ENCODE results near the gene VMAC. TPM values are rescaled to one million over a fixed set of nuclear protein-coding genes. Genes with fewer than 3 reads are reported as not detected.

VMAC gene
- total and polyA plus RNA-seq, 9 donors: 3.4 to 8.5 (median 6.4) TPM

DNA sequence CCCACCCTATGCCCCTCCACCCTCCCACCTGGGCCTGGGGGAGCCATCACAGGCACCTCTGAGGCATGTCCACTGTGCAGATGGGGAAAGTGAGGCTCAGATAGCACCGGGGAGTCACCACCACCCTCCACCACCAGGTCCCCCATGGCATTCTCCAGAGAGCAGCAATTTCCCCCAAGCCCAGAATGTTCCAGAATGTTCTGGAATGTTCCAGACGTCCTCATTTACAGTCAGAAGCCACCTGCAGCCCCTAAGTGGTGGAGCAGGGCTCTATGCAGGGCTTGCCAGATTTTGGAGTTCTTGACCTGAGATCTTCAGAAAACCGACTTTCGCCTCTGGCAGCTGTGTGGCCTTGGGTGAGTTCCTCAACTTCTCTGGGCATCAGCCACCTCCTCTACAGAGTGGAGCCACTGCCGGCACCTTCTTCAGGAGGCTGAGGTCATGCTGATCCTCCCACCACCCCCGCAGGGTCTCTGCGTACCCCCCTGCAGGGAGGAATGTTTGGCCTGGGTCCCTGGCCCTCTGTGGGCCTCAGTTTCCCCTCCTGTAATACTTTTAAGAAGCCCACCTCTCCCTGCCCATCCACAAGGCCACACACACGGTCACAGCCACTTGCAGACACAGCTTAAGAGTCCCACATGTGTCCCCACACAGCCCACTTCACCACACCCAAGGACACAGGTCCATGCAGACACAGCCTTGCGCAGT is 40.5 kb upstream of the VMAC start:
- Histone ChIP-seq H3K9me3 (no peaks in the 10 kb centered on the region), H3K36me3 (no peaks in the 10 kb centered on the region), H3K4me3 (no peak overlapping the region), H3K4me1 (ENCODE audit: insufficient read depth) (no peaks in the 10 kb centered on the region), H3K27ac (no peak overlapping the region), H3K27me3 (no peaks in the 10 kb centered on the region)
- DNase-seq: no peak
- intact Hi-C loops (cut with DNase I): no loop called here
- TF ChIP-seq EP300 (IDR thresholded peaks at IDR 0.05) (no peak), CTCF (IDR thresholded peaks at IDR 0.05) (no peak), POLR2A (IDR thresholded peaks at IDR 0.05) (no peak)
- WGBS, 3 donors: 70 to 82% (median 76%) methylated on average over 8 to 9 of the region's 9 CpGs

- 80 to 84% (median 83%) methylated on average over 14 of the region's 14 CpGs for WGBS, 3 donors
- TF ChIP-seq EP300 (IDR thresholded peaks at IDR 0.05) (no peak), CTCF (IDR thresholded peaks at IDR 0.05) (no peak), POLR2A (IDR thresholded peaks at IDR 0.05) (no peak)
- Histone ChIP-seq H3K4me1 (ENCODE audit: insufficient read depth) (no peaks in the 10 kb centered on the region), H3K27ac (no peak overlapping the region), H3K9me3 (no peaks in the 10 kb centered on the region), H3K27me3 (no peaks in the 10 kb centered on the region), H3K4me3 (no peak overlapping the region), H3K36me3 (no peaks in the 10 kb centered on the region)
- intact Hi-C loops (cut with DNase I): no loop called here
- no peak for DNase-seq
Measured at GRCh38 chr19:5864725-5865486, 39.8 kb upstream of the VMAC start.

GRCh38 chr19:5865772-5866171 is 38.9 kb upstream of the VMAC start:
- Histone ChIP-seq H3K27me3 (no peaks in the 10 kb centered on the region), H3K36me3 (no peaks in the 10 kb centered on the region), H3K4me3 (no peak overlapping the region), H3K27ac (no peak overlapping the region), H3K9me3 (no peaks in the 10 kb centered on the region), H3K4me1 (ENCODE audit: insufficient read depth) (no peaks in the 10 kb centered on the region)
- no peak for DNase-seq
- intact Hi-C loops (cut with DNase I): no loop called here
- TF ChIP-seq CTCF (IDR thresholded peaks at IDR 0.05): no peak
- 74 to 82% (median 77%) methylated on average over 11 of the region's 11 CpGs for WGBS, 3 donors

DNA sequence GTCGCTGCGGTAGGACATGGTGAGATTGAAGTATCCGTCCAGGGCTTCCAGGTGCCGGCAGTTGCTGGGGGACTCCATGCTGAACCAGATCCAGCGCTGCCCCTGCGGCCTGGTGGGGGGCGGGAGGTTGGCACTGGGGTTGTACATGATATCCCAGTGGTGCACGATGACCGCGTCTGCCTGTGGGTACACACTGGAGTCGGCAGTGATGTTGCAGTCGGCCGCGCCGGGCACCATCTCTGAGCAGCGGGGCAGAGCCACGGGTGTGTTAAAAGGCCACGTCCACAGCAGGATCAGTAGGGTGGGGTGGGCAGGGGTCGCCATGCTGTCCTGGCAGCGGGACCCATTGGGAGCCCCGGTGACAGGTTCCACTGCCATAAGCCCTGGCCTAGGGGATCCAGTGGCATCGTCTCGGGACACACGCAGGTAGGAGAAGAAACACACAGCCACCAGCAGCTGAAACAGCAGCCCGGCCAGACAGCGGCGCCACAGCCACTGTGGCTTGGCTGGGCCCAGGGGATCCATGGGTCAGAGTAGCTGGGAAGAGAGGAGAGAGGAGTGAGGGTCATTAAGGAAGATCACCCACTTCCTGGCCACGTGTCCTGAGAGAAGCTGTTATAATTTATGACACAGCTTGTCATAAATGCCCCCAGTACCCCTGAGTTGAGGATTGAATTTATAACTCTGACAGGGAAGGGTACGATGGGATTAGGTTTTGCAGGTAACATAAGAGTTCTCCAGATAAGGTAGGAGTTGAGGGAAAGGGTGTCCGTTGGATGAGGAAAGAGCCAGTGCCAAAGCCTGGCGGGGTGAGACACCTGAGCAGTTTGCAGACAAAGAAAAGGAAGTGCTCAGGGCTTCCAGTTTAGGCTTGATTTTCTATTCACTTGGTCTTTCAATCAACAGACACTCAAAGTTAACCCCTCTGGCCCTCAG is 37.2 kb upstream of the VMAC start:
- H3K4me1 ChIP-seq (ENCODE audit: insufficient read depth): no peaks in the 10 kb centered on the region
- WGBS, 3 donors: 82 to 85% (median 82%) methylated on average over 30 to 31 of the region's 31 CpGs
- H3K9me3 ChIP-seq: no peaks in the 10 kb centered on the region
- intact Hi-C loops (cut with DNase I): no loop called here
- no peak overlapping the region for H3K27ac ChIP-seq
- no peaks in the 10 kb centered on the region for H3K27me3 ChIP-seq
- no peak overlapping the region for H3K4me3 ChIP-seq
- no peaks in the 10 kb centered on the region for H3K36me3 ChIP-seq
- no peak for DNase-seq
- TF ChIP-seq POLR2A (IDR thresholded peaks at IDR 0.05) (no peak), EP300 (IDR thresholded peaks at IDR 0.05) (no peak), CTCF (IDR thresholded peaks at IDR 0.05) (no peak)

Measured in ovary (tissue), 9 donors.